GM21737 (cell line): ENCODE data around the gene AP5Z1.

ENCODE experiments used
- ATAC-seq: cut with Tn5 transposase; IDR thresholded peaks from one replicate; pipeline ENCODE4 v1.9.1; 2021; ENCODE audit warnings: mild to moderate bottlenecking, moderate library complexity; ENCODE audit not compliant: unreplicated experiment

AP5Z1 gene

GRCh38 chr7:4745265-4745919 lies 30.0 kb upstream of the AP5Z1 start:
- ATAC-seq, result no peak

- ATAC-seq, result no peak
Observed at GRCh38 chr7:4745971-4746919, 29.2 kb upstream of the AP5Z1 start.

- no peak for ATAC-seq
Observed at GRCh38 chr7:4747013-4747412, 28.4 kb upstream of the AP5Z1 start.

GRCh38 chr7:4747746-4748145 lies 27.7 kb upstream of the AP5Z1 start:
- no peak for ATAC-seq

GRCh38 chr7:4748231-4748681 lies 27.2 kb upstream of the AP5Z1 start:
- ATAC-seq, result no peak

GRCh38 chr7:4749363-4749762 lies 26.1 kb upstream of the AP5Z1 start:
- ATAC-seq, result no peak

- ATAC-seq, result no peak
Observed at GRCh38 chr7:4749798-4750197, 25.6 kb upstream of the AP5Z1 start.

- no peak for ATAC-seq
Observed at GRCh38 chr7:4751398-4751947, 23.9 kb upstream of the AP5Z1 start.

- peak; percentile 67 for ATAC-seq
Observed at GRCh38 chr7:4753598-4754432, 21.6 kb upstream of the AP5Z1 start.

GRCh38 chr7:4754433-4755010 lies 20.9 kb upstream of the AP5Z1 start:
- ATAC-seq, result no peak

- no peak for ATAC-seq
Observed at GRCh38 chr7:4755045-4755444, 20.4 kb upstream of the AP5Z1 start.

GRCh38 chr7:4758111-4758510 lies 17.3 kb upstream of the AP5Z1 start:
- ATAC-seq, result no peak

GRCh38 chr7:4758791-4759190 lies 16.6 kb upstream of the AP5Z1 start:
- no peak for ATAC-seq

GRCh38 chr7:4759211-4759610 lies 16.2 kb upstream of the AP5Z1 start:
- no peak for ATAC-seq

- no peak for ATAC-seq
Observed at GRCh38 chr7:4760952-4761351, 14.5 kb upstream of the AP5Z1 start.

GRCh38 chr7:4762121-4763055 lies 13.0 kb upstream of the AP5Z1 start:
- ATAC-seq, result no peak

- no peak for ATAC-seq
Observed at GRCh38 chr7:4763091-4763793, 12.2 kb upstream of the AP5Z1 start.

GRCh38 chr7:4763794-4764185 lies 11.6 kb upstream of the AP5Z1 start:
- no peak for ATAC-seq
